Panc1 (cell line): Measurements from ENCODE around the gene NRDC. TPM values are rescaled to one million over a fixed set of nuclear protein-coding genes. Genes with fewer than 3 reads are reported as not detected.
A peak's percentile ranks its signal among the peaks of the same experiment; 100 is the strongest.

Experiments used
- ATAC-seq: fragments of 200-7000 bp; cut with Tn5 transposase; 2 replicates; pipeline ENCODE4 v1.9.1; 2020; ENCODE audit warnings: mild to moderate bottlenecking, moderate library complexity
- BruUV-seq: library from RNA; stranded (reverse); fragments of 400-500 nt; replicated peaks from 2 replicates; lab custom pipeline; 2021; lab: Mats Ljungman, UMichigan
- CTCF ChIA-PET: fragments of 300-600 bp; sonication (Branson Sonifier 250); formaldehyde crosslinking; loops from one replicate; lab custom pipeline; 2022; ENCODE audit warnings: antibody characterized with exemption; lab: Charles Lee
- POLR2A ChIA-PET: fragments of 300-600 bp; sonication (Branson Sonifier 250); formaldehyde crosslinking; loops from one replicate; lab custom pipeline; 2022; ENCODE audit warnings: antibody characterized with exemption; lab: Charles Lee
- DNase-seq: peaks from one replicate; pipeline ENCODE4 v3.0.0-alpha.2; 2010; ENCODE audit warnings: low read depth, low spot score
- H3K27ac ChIP-seq: 2 replicates; pipeline ENCODE4 v1.5.1; 2011; ENCODE audit warnings: mild to moderate bottlenecking, low read length, inconsistent platforms
- H3K27me3 ChIP-seq: fragments of 200-500 bp; sonication (Bioruptor generic); 2 replicates; pipeline ENCODE4 v1.6.0; 2014; ENCODE audit warnings: low read length, inconsistent platforms; ENCODE audit not compliant: control insufficient read depth, insufficient read depth
- H3K36me3 ChIP-seq: fragments of 200-500 bp; sonication (Bioruptor generic); 2 replicates; pipeline ENCODE4 v1.5.1; 2014; ENCODE audit warnings: inconsistent platforms, mild to moderate bottlenecking, low read length, moderate library complexity; ENCODE audit not compliant: control insufficient read depth, insufficient read depth
- H3K4me1 ChIP-seq: 2 replicates; pipeline ENCODE4 v1.5.1; 2011; ENCODE audit warnings: inconsistent platforms, mild to moderate bottlenecking, low read length, moderate library complexity; ENCODE audit not compliant: control insufficient read depth, insufficient read depth
- H3K4me3 ChIP-seq, 2 experiments: 2 replicates each; pipeline ENCODE4 v1.5.1; 2011 to 2012; ENCODE audit warnings: low read depth in 2 of 2, low read length in 2 of 2, mild to moderate bottlenecking in 2 of 2, inconsistent platforms in 1 of 2, moderate library complexity in 1 of 2
- H3K9me3 ChIP-seq: fragments of 200-500 bp; sonication (Bioruptor generic); 2 replicates; pipeline ENCODE4 v1.5.1; 2014; ENCODE audit warnings: low read depth, mild to moderate bottlenecking, inconsistent platforms, low read length, moderate library complexity; ENCODE audit not compliant: control insufficient read depth, insufficient read depth
- CTCF ChIP-seq: fragments of 450-650 bp; IDR thresholded peaks from 2 replicates; pipeline ENCODE4 v1.5.1; 2017; ENCODE audit warnings: mild to moderate bottlenecking
- POLR2AphosphoS5 ChIP-seq: IDR thresholded peaks from 2 replicates; pipeline ENCODE4 v1.6.1; 2012; ENCODE audit warnings: mild to moderate bottlenecking, low read depth, low read length, moderate library complexity
- SIN3A ChIP-seq: IDR thresholded peaks from 2 replicates; pipeline ENCODE4 v1.6.1; 2012; ENCODE audit warnings: low read depth, mild to moderate bottlenecking, low read length, moderate library complexity, borderline replicate concordance; ENCODE audit not compliant: insufficient read depth
- TCF7L2 ChIP-seq: IDR thresholded peaks from 2 replicates; pipeline ENCODE4 v1.6.1; 2011; ENCODE audit warnings: mild to moderate bottlenecking, low read depth, low read length, inconsistent platforms
- in situ Hi-C: cut with HindIII; loops from 2 replicates; pipeline ENCODE4 v1.10.0; 2016; ENCODE audit warnings: low sequenced_read_pairs, low pct_unique_long_range_greater_than_20kb
- intact Hi-C: fragments of 100-400 bp; cut with micrococcal nuclease; formaldehyde crosslinking; loops from one replicate; pipeline ENCODE4 v1.10.0; 2022; ENCODE audit not compliant: unreplicated experiment
- total RNA-seq: library from RNA; stranded (reverse); gene quantifications from one replicate; pipeline ENCODE4 v1.2.1, GENCODE V29; 2021; ENCODE audit not compliant: unreplicated experiment
- TF ChIP-seq, protein P1 (sequence below), 2 experiments: IDR thresholded peaks; 2 replicates each; pipeline ENCODE4 v1.6.1; 2011 to 2012; ENCODE audit warnings: low read depth in 2 of 2, control low read depth in 1 of 2, low read length in 1 of 2, mild to moderate bottlenecking in 1 of 2, moderate library complexity in 1 of 2; ENCODE audit not compliant: insufficient read depth in 1 of 2

The NRDC gene
- total RNA-seq, 1 experiment from 2014 or later, result 180 TPM

- in situ Hi-C loops, result no loop called here
- no TSS peak for BruUV-seq
- no peaks in the 10 kb centered on the region; the same call in 1 of the 2 replicates for H3K36me3 ChIP-seq
- ChIA-PET CTCF (no interaction called here), POLR2A (no interaction called here)
- no peak for TF ChIP-seq POLR2AphosphoS5
- no peak for TF ChIP-seq TCF7L2
- TF ChIP-seq, protein P1, sequence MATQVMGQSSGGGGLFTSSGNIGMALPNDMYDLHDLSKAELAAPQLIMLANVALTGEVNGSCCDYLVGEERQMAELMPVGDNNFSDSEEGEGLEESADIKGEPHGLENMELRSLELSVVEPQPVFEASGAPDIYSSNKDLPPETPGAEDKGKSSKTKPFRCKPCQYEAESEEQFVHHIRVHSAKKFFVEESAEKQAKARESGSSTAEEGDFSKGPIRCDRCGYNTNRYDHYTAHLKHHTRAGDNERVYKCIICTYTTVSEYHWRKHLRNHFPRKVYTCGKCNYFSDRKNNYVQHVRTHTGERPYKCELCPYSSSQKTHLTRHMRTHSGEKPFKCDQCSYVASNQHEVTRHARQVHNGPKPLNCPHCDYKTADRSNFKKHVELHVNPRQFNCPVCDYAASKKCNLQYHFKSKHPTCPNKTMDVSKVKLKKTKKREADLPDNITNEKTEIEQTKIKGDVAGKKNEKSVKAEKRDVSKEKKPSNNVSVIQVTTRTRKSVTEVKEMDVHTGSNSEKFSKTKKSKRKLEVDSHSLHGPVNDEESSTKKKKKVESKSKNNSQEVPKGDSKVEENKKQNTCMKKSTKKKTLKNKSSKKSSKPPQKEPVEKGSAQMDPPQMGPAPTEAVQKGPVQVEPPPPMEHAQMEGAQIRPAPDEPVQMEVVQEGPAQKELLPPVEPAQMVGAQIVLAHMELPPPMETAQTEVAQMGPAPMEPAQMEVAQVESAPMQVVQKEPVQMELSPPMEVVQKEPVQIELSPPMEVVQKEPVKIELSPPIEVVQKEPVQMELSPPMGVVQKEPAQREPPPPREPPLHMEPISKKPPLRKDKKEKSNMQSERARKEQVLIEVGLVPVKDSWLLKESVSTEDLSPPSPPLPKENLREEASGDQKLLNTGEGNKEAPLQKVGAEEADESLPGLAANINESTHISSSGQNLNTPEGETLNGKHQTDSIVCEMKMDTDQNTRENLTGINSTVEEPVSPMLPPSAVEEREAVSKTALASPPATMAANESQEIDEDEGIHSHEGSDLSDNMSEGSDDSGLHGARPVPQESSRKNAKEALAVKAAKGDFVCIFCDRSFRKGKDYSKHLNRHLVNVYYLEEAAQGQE (IDR thresholded peaks at IDR 0.05; ENCODE audit: insufficient read depth in 1 of 2, low read depth in 2 of 2, low read length in 1 of 2), result no peak
- TF ChIP-seq SIN3A, result no peak
- TF ChIP-seq CTCF, result no peak
- DNase-seq (no peak), ATAC-seq (0 out of 2 replicates have a peak, but pooled peaks have one; percentile 42)
- no peak overlapping the region for H3K4me3 ChIP-seq
- H3K4me1 ChIP-seq, result no peaks in the 10 kb centered on the region
- intact Hi-C loops, result no loop called here
- H3K9me3 ChIP-seq, result 0 out of 2 replicates have a peak, but pooled peaks cover 4% of the 10 kb centered on the region
- no peaks in the 10 kb centered on the region for H3K27me3 ChIP-seq
- H3K27ac ChIP-seq, result no peak overlapping the region
Measured at GRCh38 chr1:51749151-51749550, 129.4 kb downstream of the NRDC start.

GRCh38 chr1:51745304-51745570 lies 133.3 kb downstream of the NRDC start:
- ChIA-PET POLR2A (no interaction called here), CTCF (no interaction called here)
- DNase-seq, result no peak
- no peak overlapping the region for H3K4me3 ChIP-seq
- no peaks in the 10 kb centered on the region for H3K27me3 ChIP-seq
- no peaks in the 10 kb centered on the region for H3K4me1 ChIP-seq
- no peak for ATAC-seq
- no peaks in the 10 kb centered on the region for H3K9me3 ChIP-seq
- H3K27ac ChIP-seq, result no peak overlapping the region
- in situ Hi-C loops (no loop called here), intact Hi-C loops (no loop called here)
- H3K36me3 ChIP-seq, result no peaks in the 10 kb centered on the region; the same call in 1 of the 2 replicates
- no TSS peak for BruUV-seq
- TF ChIP-seq, protein P1 (IDR thresholded peaks at IDR 0.05; ENCODE audit: insufficient read depth in 1 of 2, low read depth in 2 of 2, low read length in 1 of 2), result no peak
- TF ChIP-seq CTCF, result no peak
